HUES64 (cell line): ENCODE measurements around the gene PODN. TPM values are rescaled to one million over a fixed set of nuclear protein-coding genes. Genes with fewer than 3 reads are reported as not detected.

Experiments used
- H3K27ac ChIP-seq: 2 replicates; pipeline ENCODE4 v1.7.0; 2013; ENCODE audit warnings: low read depth, low read length, inconsistent platforms
- H3K27me3 ChIP-seq: 2 replicates; pipeline ENCODE4 v1.6.1; 2013; ENCODE audit warnings: mild to moderate bottlenecking, low read length; ENCODE audit not compliant: insufficient read depth
- H3K36me3 ChIP-seq: 2 replicates; pipeline ENCODE4 v1.6.1; 2013; ENCODE audit warnings: mild to moderate bottlenecking, low read length; ENCODE audit not compliant: insufficient read depth
- H3K4me1 ChIP-seq: 2 replicates; pipeline ENCODE4 v1.6.1; 2013; ENCODE audit warnings: mild to moderate bottlenecking, low read length, moderate library complexity; ENCODE audit not compliant: insufficient read depth
- H3K4me3 ChIP-seq: 2 replicates; pipeline ENCODE4 v1.5.1; 2013; ENCODE audit warnings: mild to moderate bottlenecking, low read length, moderate library complexity
- H3K9ac ChIP-seq: 2 replicates; pipeline ENCODE4 v1.6.1; 2013; ENCODE audit warnings: mild to moderate bottlenecking, low read depth, low read length
- H3K9me3 ChIP-seq: 2 replicates; pipeline ENCODE4 v1.6.1; 2013; ENCODE audit warnings: low read depth, low read length; ENCODE audit not compliant: insufficient read depth
- WGBS: fragments of 150-250, 120-280 bp; methylation state at CpG from one replicate; pipeline ENCODE4 v1.1.7; 2013; ENCODE audit warnings: missing lambda C conversion rate; 5-methylcytosine and 5-hydroxymethylcytosine counted together
- polyA plus RNA-seq, 2 experiments: library from polyadenylated mRNA; stranded (reverse); fragments of 50-300 nt; gene quantifications; one replicate each; pipeline ENCODE4 v1.2.3, GENCODE V29; 2013

The PODN gene
- not detected for polyA plus RNA-seq (2013, experiment 1 of 2)
- 0.38 TPM for polyA plus RNA-seq (2013, experiment 2 of 2)

DNA sequence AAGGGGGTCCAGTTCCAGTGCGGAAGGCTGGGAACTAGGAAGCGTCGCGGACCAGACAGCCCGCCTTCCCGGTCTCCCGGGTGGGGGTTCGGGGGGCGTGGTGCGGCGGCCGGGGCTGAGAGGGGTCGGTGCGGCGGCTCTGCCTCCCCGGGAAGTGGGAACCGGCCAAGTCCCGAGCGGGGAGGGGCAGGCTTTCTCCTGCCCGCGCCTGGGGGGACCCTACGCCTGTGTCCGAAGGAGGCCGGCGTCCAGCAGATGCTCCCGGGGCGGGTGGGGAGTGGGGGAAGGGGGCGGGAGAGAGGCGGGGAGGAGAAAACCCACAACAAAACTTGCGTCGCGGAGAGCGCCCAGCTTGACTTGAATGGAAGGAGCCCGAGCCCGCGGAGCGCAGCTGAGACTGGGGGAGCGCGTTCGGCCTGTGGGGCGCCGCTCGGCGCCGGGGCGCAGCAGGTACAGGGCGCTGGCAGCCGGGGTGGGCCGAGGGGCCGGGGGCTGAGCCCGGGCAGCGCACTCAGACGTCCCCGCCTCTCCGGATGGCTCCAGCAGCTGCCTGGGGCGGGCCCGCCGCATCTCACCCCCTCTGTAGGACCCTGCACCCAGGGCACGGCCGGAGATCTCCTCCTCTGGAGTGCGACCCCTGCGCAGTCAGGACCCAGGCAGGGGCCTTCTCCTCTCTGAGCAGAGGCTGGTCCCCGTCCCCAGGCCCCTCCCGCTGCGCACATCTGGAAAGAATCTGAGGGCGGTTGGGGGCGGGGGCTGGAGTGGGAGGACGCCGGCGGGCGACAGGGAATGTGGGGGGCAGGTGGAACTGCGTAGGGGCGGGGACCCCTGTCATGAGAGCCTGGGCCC, at the start of gene PODN:
PODN (plus strand) TSS at position 355 of the 849 bp plus-strand sequence. CDS start 7,643 bp downstream, outside the sequence.
- Histone ChIP-seq H3K9ac (no peak within 1 kb of the TSS), H3K36me3 (no peaks in the 10 kb centered on the region), H3K4me1 (peaks cover 3% of the 10 kb centered on the region; the same call in 1 of the 2 replicates), H3K4me3 (peak within 1 kb of the TSS; percentile 52), H3K27me3 (peaks cover 75% of the 10 kb centered on the region), H3K27ac (no peak within 1 kb of the TSS), H3K9me3 (no peaks in the 10 kb centered on the region)
- 1% methylated on average over 73 of the region's 73 CpGs for WGBS

GRCh38 chr1:53014791-53015507, 47.1 kb upstream of the PODN start:
- 3% methylated on average over 9 of the region's 9 CpGs for WGBS
- H3K9ac ChIP-seq = peak overlapping the region; percentile 54
- no peaks in the 10 kb centered on the region for H3K9me3 ChIP-seq
- no peaks in the 10 kb centered on the region for H3K27me3 ChIP-seq
- H3K4me3 ChIP-seq = peak overlapping the region; percentile 74
- H3K27ac ChIP-seq = no peak overlapping the region
- peaks cover 12% of the 10 kb centered on the region for H3K4me1 ChIP-seq
- H3K36me3 ChIP-seq = no peaks in the 10 kb centered on the region

DNA sequence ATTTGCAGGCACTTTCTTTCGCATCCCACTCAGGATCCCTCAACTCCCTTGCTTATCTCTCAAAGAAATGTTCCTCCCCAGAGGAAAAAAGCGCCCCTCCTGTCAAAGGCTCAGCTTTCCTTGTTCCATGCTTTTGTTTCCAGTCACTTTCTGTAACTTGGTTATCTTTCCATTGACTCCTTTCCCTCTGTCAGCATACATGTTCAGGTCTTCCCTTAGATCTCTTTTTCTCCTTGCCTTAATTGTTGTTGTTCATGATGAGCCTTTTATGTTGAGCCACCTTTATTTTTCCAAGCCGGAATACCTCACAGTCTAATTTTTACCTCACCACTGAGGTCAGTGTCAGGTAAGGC, 46.5 kb upstream of the PODN start:
- peak overlapping the region; percentile 74 for H3K4me3 ChIP-seq
- no peak overlapping the region for H3K27ac ChIP-seq
- peak overlapping the region; percentile 54 for H3K9ac ChIP-seq
- 26% methylated on average over 3 of the region's 3 CpGs for WGBS
- H3K9me3 ChIP-seq = no peaks in the 10 kb centered on the region
- H3K27me3 ChIP-seq = no peaks in the 10 kb centered on the region
- H3K36me3 ChIP-seq = no peaks in the 10 kb centered on the region
- H3K4me1 ChIP-seq = peaks cover 12% of the 10 kb centered on the region

DNA sequence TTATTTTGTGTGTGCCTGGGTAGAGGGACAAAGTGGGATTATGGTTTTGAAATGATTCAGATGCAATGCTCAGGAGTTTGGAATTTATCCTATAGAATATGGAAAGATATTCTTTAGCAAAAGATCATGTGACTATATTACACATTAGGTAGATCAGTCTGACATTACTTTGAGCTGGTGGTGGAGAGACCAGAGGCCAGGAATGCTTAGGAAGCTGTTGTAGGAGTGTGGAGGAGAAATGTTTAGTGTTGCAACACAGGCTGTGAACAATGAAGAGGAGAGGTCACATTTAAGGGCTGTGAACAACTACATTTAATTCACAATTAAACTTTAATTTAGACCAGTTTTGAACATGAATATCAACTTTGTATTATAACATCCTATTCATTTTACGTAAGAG, 45.3 kb upstream of the PODN start:
- Histone ChIP-seq H3K27ac (no peak overlapping the region), H3K27me3 (no peaks in the 10 kb centered on the region), H3K4me1 (peaks cover 12% of the 10 kb centered on the region), H3K9ac (no peak overlapping the region), H3K9me3 (no peaks in the 10 kb centered on the region), H3K36me3 (no peaks in the 10 kb centered on the region), H3K4me3 (no peak overlapping the region)
- WGBS = no CpG with 5 or more reads among the region's 1 CpG

DNA sequence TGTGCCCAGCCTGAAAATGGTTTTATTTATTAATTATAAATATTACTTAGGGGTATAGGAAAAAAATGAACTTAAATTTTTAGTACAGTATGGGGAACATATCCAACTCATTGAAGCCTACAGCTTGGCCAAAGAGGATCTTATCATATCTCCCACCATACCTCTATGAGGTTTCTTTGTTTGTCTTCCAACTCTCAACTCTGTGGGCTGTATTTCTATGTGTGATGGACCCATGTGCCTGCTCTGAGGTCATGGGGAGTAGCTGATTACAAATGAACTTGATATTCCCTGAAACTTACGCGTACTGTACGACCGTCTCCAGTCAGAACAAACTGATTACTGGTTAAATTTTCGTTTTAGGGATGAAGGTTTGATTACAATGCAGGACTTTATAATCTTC, 41.4 kb upstream of the PODN start:
- WGBS = 90% methylated on average over 5 of the region's 5 CpGs
- peaks cover 4% of the 10 kb centered on the region for H3K4me1 ChIP-seq
- H3K4me3 ChIP-seq = no peak overlapping the region
- no peaks in the 10 kb centered on the region for H3K36me3 ChIP-seq
- no peaks in the 10 kb centered on the region for H3K9me3 ChIP-seq
- H3K27me3 ChIP-seq = no peaks in the 10 kb centered on the region
- no peak overlapping the region for H3K9ac ChIP-seq
- H3K27ac ChIP-seq = no peak overlapping the region

- Histone ChIP-seq H3K27me3 (no peaks in the 10 kb centered on the region), H3K4me3 (no peak overlapping the region), H3K36me3 (no peaks in the 10 kb centered on the region), H3K27ac (no peak overlapping the region), H3K9ac (no peak overlapping the region), H3K9me3 (no peaks in the 10 kb centered on the region), H3K4me1 (no peaks in the 10 kb centered on the region)
- WGBS = 100% methylated on average over 1 of the region's 1 CpG
Observed at GRCh38 chr1:53022179-53022578, 39.8 kb upstream of the PODN start.

GRCh38 chr1:53023546-53023945, 38.5 kb upstream of the PODN start:
- no peak overlapping the region for H3K9ac ChIP-seq
- H3K4me3 ChIP-seq = no peak overlapping the region
- 85% methylated on average over 3 of the region's 3 CpGs for WGBS
- H3K27me3 ChIP-seq = no peaks in the 10 kb centered on the region
- H3K4me1 ChIP-seq = no peaks in the 10 kb centered on the region
- H3K36me3 ChIP-seq = no peaks in the 10 kb centered on the region
- H3K27ac ChIP-seq = no peak overlapping the region
- H3K9me3 ChIP-seq = no peaks in the 10 kb centered on the region

DNA sequence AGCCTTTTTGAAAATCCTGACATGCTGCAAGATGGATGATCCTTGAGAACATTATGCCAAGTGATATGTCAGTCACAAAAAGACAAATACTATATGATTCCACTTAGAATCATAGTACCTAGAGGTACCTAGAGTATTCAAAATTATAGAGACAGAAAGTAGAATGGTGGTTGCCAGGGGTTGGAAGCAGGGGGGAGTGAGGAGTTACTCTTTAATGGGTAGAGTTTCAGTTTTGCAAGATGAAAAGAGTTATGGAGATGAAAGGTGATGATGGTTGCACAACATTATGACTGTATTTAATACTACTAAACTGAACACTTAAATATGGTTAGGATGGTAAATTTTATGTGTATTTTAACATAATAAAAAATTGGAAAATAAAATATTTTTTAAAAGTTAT, 37.9 kb upstream of the PODN start:
- no peaks in the 10 kb centered on the region for H3K4me1 ChIP-seq
- H3K27me3 ChIP-seq = no peaks in the 10 kb centered on the region
- H3K27ac ChIP-seq = no peak overlapping the region
- H3K4me3 ChIP-seq = no peak overlapping the region
- no peaks in the 10 kb centered on the region for H3K9me3 ChIP-seq
- H3K36me3 ChIP-seq = no peaks in the 10 kb centered on the region
- no peak overlapping the region for H3K9ac ChIP-seq

DNA sequence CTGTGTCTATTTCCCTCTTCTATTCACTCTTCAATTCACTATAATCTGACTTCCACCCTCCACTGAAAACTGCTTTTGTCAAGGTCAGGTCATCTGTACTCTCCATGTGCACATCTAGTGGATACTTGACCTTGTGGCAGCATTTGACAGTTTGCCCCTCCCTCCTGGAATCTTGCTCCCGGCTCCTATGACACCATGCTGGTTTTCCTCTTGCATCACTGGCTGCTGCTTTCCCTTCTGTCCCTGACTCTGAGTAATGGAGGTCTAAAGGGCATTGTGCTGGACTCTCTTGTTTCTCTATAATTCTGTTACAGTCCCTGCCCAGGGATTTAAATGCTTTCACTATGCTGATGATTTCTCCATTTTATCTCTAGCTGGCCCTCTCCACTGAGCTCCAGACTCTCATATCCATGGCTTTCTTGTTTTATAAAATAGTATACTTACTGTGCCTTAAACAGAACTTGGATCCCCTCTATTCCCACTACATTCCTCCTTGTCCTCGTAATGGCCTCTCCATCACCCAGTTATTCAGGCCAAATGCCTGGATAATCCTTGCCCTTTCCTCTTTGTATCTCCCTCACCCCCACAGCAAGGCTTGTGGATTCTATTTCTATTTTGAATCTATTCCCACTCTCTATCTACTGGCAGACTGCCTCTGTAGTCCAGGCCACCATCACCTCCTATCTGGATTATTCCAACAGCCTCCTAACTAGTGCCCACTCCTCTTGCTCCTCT, 36.8 kb upstream of the PODN start:
- H3K9ac ChIP-seq = no peak overlapping the region
- no peak overlapping the region for H3K27ac ChIP-seq
- 74% methylated on average over 2 of the region's 2 CpGs for WGBS
- no peaks in the 10 kb centered on the region for H3K4me1 ChIP-seq
- no peaks in the 10 kb centered on the region for H3K9me3 ChIP-seq
- no peaks in the 10 kb centered on the region for H3K27me3 ChIP-seq
- no peaks in the 10 kb centered on the region for H3K36me3 ChIP-seq
- H3K4me3 ChIP-seq = no peak overlapping the region

DNA sequence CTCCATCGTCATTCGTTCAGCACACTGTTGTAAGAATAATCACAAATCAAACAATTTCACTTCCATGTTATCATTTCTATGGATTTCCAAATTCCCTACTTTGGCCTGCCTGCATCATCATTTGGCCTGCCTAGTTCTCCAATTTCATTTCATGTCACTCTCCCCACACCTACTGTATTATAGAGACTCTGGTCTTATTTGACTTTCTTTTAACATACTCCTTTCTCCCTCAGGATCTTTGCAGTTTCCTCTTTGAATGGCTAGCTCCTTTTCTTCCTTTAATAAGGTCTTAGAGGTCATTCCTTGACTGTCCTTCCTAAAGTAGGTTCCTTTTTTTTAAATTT, 36.3 kb upstream of the PODN start:
- 87% methylated on average over 2 of the region's 2 CpGs for WGBS
- H3K9ac ChIP-seq = no peak overlapping the region
- H3K36me3 ChIP-seq = no peaks in the 10 kb centered on the region
- no peaks in the 10 kb centered on the region for H3K4me1 ChIP-seq
- H3K27ac ChIP-seq = no peak overlapping the region
- H3K9me3 ChIP-seq = no peaks in the 10 kb centered on the region
- no peak overlapping the region for H3K4me3 ChIP-seq
- no peaks in the 10 kb centered on the region for H3K27me3 ChIP-seq

DNA sequence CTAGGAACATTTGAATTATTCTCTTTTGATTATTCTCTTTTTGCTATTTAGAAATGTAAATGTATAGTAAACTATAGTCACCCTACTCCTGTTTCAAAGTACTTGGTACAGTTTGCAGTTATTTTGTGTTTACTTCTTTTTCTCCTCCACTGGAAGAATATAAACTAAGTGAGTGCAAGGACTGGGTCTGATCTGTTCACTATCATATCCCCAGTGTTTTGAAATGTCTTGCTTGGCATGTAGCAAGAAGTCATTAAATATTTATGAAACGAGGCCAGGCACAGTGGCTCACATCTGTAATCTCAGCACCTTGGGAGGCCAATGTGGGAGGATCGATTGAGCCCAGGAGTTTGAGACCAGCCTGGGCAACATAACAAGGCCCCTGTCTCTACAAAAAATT, 35.8 kb upstream of the PODN start:
- no peaks in the 10 kb centered on the region for H3K4me1 ChIP-seq
- H3K27ac ChIP-seq = no peak overlapping the region
- H3K4me3 ChIP-seq = no peak overlapping the region
- 89% methylated on average over 2 of the region's 2 CpGs for WGBS
- no peaks in the 10 kb centered on the region for H3K36me3 ChIP-seq
- H3K27me3 ChIP-seq = no peaks in the 10 kb centered on the region
- H3K9me3 ChIP-seq = no peaks in the 10 kb centered on the region
- H3K9ac ChIP-seq = no peak overlapping the region
